PC-3 (cell line): ENCODE measurements around the gene FAM53B.

Experiments used
- EZH2 ChIP-seq: fragments of 300-600 bp; sonication (generic); IDR thresholded peaks from one replicate; pipeline ENCODE4 v1.6.1; 2017; ENCODE audit warnings: antibody characterized with exemption, mild to moderate bottlenecking, low read length; ENCODE audit not compliant: unreplicated experiment
- TF ChIP-seq, protein P1 (sequence below): fragments of 300-600 bp; sonication (generic); conservative IDR thresholded peaks from 2 replicates; pipeline ENCODE4 v1.5.1; 2017; ENCODE audit warnings: antibody characterized with exemption, low read depth, mild to moderate bottlenecking, low read length

DNA sequence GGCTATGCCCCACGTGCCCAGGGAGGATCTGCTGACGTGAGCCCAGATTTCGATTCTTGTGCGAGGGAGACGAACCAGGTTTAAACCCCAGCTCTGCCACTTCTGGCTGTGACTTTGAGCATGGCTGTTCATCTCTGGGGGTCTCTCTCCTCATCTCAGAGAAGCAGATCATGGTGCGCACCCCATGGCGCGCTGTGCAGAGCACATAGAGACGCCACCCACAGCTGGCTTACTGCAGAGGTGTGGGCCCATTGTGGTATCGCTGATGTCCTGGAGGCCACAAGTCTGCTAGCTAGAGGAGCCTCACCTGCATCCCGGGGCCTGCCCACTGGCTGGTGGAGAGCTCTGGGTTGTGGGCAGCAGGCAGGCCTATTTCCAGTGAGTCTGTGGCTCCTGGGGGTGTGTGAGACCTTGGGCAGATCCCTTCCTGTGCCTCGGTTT is 142.0 kb downstream of the FAM53B start:
- no peak for TF ChIP-seq EZH2
- TF ChIP-seq, protein P1, sequence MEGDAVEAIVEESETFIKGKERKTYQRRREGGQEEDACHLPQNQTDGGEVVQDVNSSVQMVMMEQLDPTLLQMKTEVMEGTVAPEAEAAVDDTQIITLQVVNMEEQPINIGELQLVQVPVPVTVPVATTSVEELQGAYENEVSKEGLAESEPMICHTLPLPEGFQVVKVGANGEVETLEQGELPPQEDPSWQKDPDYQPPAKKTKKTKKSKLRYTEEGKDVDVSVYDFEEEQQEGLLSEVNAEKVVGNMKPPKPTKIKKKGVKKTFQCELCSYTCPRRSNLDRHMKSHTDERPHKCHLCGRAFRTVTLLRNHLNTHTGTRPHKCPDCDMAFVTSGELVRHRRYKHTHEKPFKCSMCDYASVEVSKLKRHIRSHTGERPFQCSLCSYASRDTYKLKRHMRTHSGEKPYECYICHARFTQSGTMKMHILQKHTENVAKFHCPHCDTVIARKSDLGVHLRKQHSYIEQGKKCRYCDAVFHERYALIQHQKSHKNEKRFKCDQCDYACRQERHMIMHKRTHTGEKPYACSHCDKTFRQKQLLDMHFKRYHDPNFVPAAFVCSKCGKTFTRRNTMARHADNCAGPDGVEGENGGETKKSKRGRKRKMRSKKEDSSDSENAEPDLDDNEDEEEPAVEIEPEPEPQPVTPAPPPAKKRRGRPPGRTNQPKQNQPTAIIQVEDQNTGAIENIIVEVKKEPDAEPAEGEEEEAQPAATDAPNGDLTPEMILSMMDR, result no peak
